ENCODE data around the gene PSMB11. TPM values are rescaled to one million over a fixed set of nuclear protein-coding genes. Genes with fewer than 3 reads are reported as not detected.
A peak's percentile ranks its signal among the peaks of the same experiment; 100 is the strongest.

The PSMB11 gene
- total and polyA plus RNA-seq, 12 donors = not detected

DNA sequence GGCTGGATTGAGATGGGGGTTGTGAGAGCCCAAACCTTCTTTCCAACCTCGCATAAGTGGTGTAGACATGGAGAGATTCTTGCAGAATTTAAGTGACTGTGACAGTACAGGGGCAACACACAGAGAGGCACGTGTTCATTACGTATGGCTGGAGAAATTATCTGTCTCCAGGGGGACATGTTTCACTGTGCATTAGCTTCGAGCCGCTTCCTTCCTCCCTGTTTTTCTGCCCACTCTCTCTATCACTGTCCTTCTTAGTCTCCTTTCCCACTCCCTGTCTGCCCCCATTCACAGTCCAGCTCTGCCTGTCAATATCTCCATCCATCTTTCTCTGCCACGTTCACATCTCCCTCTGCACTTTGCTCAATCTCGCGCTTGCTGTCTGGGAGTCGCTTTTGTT, 20.6 kb upstream of the PSMB11 start:
- Histone ChIP-seq H3K4me3 (no peak overlapping the region), H3K27me3 (no peaks in the 10 kb centered on the region), H3K27ac (no peak overlapping the region), H3K4me1 (peaks cover 0 to 9% (median 0%) of the 10 kb centered on the region in 9 donors), H3K9me3 (no peaks in the 10 kb centered on the region), H3K36me3 (peaks cover 0 to 33% (median 0%) of the 10 kb centered on the region in 9 donors)
- ATAC-seq (no peak), DNase-seq (no peak)
- 67 to 76% methylated on average over 9 of the region's 9 CpGs for WGBS, 2 donors
- TF ChIP-seq, protein P1, sequence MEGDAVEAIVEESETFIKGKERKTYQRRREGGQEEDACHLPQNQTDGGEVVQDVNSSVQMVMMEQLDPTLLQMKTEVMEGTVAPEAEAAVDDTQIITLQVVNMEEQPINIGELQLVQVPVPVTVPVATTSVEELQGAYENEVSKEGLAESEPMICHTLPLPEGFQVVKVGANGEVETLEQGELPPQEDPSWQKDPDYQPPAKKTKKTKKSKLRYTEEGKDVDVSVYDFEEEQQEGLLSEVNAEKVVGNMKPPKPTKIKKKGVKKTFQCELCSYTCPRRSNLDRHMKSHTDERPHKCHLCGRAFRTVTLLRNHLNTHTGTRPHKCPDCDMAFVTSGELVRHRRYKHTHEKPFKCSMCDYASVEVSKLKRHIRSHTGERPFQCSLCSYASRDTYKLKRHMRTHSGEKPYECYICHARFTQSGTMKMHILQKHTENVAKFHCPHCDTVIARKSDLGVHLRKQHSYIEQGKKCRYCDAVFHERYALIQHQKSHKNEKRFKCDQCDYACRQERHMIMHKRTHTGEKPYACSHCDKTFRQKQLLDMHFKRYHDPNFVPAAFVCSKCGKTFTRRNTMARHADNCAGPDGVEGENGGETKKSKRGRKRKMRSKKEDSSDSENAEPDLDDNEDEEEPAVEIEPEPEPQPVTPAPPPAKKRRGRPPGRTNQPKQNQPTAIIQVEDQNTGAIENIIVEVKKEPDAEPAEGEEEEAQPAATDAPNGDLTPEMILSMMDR (IDR thresholded peaks at IDR 0.05) = no peak
- intact Hi-C loops (cut with DNase I) = no loop called here

DNA sequence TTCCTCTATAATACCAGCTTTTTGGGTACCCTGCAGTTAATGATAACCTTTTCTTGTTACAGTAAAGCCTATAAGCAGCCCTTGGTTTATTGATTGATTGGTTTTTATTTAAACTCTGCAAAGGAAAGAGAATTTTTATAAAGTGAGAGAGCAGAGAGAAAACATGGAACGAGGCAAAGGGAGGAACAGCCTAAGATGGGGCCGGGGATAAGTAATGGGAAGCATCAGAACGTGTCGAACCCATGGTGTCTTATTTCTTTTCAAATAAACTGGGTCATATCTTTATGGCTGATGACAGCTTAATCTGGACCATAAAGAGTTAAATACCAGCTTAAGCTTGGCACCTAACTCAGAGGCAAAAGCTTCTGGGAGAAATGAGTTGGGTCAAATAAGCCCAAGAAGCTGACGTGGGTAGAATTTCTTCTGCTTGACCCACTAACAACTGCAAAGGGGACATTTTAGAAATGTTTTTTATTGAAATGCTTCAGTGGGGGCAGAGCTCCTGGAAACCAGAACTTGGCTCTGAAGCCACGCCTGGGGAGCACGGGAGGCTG, 20.0 kb upstream of the PSMB11 start:
- Histone ChIP-seq H3K27me3 (no peaks in the 10 kb centered on the region), H3K36me3 (peaks cover 0 to 39% (median 0%) of the 10 kb centered on the region in 9 donors), H3K4me1 (peaks cover 0 to 9% (median 0%) of the 10 kb centered on the region in 9 donors), H3K9me3 (no peaks in the 10 kb centered on the region), H3K4me3 (no peak overlapping the region), H3K27ac (no peak overlapping the region)
- TF ChIP-seq, protein P1 (IDR thresholded peaks at IDR 0.05) = no peak
- intact Hi-C loops (cut with DNase I) = no loop called here
- WGBS, 2 donors = 59 to 73% methylated on average over 7 of the region's 7 CpGs
- ATAC-seq (no peak), DNase-seq (no peak)

DNA sequence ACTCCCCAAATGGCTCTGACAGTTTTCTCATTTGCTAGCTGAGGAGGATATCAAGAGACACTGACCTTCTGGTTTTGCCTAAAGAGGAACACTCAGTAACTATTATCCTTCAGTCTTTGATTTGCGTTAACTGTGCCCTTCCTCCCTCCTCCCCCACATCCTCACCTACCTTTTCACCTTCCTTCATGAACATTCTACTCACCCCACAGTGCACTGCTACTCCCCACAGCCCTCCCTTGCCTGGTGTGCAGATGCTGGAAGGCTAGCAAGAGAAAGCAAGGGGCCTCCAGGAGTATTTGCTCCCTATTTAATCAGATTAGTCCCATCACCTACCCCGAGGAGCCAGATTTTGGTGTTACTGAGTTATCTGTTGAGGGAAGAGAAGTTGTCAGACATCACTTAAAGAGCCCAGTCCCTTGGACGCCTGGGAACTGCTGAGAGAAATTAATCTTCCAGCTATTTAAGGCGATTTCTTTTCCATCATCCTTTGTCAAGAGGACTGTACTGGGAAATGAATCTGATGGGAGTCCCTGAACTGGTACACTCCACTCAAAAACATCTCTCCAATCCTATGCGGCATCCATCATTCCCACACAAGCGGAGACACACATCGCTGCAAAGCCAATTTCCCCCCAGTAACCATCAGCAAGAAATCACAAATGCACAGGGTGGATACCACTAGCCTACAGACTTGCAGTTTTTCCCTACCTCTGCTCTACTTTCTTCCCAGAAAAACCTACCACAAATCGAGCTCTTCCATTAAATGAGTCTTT, 18.8 kb upstream of the PSMB11 start:
- peaks cover 0 to 51% (median 3%) of the 10 kb centered on the region in 9 donors for H3K36me3 ChIP-seq
- no peaks in the 10 kb centered on the region for H3K9me3 ChIP-seq
- H3K27ac ChIP-seq = no peak overlapping the region
- no peak overlapping the region for H3K4me3 ChIP-seq
- peaks cover 0 to 13% (median 0%) of the 10 kb centered on the region in 9 donors for H3K4me1 ChIP-seq
- 80% methylated on average over 8 of the region's 8 CpGs for WGBS, 2 donors
- TF ChIP-seq, protein P1 (IDR thresholded peaks at IDR 0.05) = no peak
- intact Hi-C loops (cut with DNase I) = no loop called here
- DNase-seq = no peak
- no peaks in the 10 kb centered on the region for H3K27me3 ChIP-seq
- no peak for ATAC-seq

DNA sequence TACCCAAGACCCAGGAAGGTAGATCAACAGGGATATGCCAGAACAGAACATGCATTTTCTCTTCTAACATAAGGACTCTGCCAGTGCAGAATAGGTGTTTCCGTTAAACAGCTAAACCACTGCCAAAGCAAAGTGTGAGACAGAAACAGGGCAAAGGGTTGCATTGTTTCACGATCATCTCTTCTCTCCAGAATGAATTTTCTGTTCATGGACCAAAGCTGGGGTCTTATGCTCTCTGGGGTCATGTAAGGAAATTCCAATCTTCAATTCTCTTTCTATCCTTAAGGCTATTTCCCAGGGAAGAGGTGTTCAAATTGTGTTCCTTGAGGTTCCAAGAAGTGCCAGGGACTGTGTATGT, 18.2 kb upstream of the PSMB11 start:
- Histone ChIP-seq H3K9me3 (no peaks in the 10 kb centered on the region), H3K4me3 (no peak overlapping the region), H3K27ac (no peak overlapping the region), H3K27me3 (no peaks in the 10 kb centered on the region), H3K36me3 (peaks cover 0 to 57% (median 4%) of the 10 kb centered on the region in 9 donors), H3K4me1 (peaks cover 0 to 19% (median 5%) of the 10 kb centered on the region in 9 donors)
- ATAC-seq (peak in 1 of 8 donors; percentile 17), DNase-seq (no peak)
- intact Hi-C loops (cut with DNase I) = no loop called here
- 96 to 98% methylated on average over 2 of the region's 2 CpGs for WGBS, 2 donors
- TF ChIP-seq, protein P1 (IDR thresholded peaks at IDR 0.05) = no peak
